T-helper 1 cell treated with Interleukin-12 subunit alpha and Interleukin-12 subunit beta and Interleukin-4 antibody, amounts not matched to agents 30 μg/mL and 1 μg/mL, for 36 hours (primary cell): ENCODE measurements around the gene FN1.
"Not testable (repeated sequence)": the region's sequence is repeated elsewhere in the genome, so short reads cannot be mapped to it uniquely, and the experiment has no call there.

Source experiments
- H3K27ac Mint-ChIP-seq: one replicate; pipeline ENCODE4 v1.8.0; 2021; ENCODE audit warnings: mild to moderate bottlenecking, mixed read lengths
- H3K27me3 Mint-ChIP-seq: one replicate; pipeline ENCODE4 v1.8.0; 2021; ENCODE audit warnings: low read depth, mixed read lengths
- H3K36me3 Mint-ChIP-seq: one replicate; pipeline ENCODE4 v1.8.0; 2021; ENCODE audit warnings: low read depth, mixed read lengths
- H3K4me1 Mint-ChIP-seq: one replicate; pipeline ENCODE4 v1.8.0; 2021; ENCODE audit warnings: low read depth, mixed read lengths
- H3K4me3 Mint-ChIP-seq: one replicate; pipeline ENCODE4 v1.8.0; 2021; ENCODE audit warnings: mild to moderate bottlenecking, moderate library complexity, mixed read lengths
- H3K9me3 Mint-ChIP-seq: one replicate; pipeline ENCODE4 v1.8.0; 2021; ENCODE audit warnings: mixed read lengths

The FN1 gene

DNA sequence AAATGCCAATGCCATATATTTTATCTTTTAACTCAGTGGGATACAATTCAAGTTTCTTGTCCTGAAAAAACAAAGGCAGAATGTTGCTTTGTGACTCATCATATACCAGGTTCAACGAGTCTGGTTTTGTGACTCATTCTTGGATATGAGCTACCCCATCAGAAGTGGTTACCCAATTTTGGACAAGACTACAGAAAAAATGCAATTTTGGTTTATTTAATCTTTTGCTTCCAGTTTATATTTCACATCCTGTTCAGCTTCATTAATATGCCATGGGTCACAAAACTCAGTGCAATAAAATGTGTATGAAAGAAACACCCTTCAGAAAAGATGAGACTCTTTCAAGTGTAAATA, 25.0 kb downstream of the FN1 start:
- no peaks in the 10 kb centered on the region for H3K9me3 Mint-ChIP-seq
- peaks cover 19% of the 10 kb centered on the region for H3K4me1 Mint-ChIP-seq

DNA sequence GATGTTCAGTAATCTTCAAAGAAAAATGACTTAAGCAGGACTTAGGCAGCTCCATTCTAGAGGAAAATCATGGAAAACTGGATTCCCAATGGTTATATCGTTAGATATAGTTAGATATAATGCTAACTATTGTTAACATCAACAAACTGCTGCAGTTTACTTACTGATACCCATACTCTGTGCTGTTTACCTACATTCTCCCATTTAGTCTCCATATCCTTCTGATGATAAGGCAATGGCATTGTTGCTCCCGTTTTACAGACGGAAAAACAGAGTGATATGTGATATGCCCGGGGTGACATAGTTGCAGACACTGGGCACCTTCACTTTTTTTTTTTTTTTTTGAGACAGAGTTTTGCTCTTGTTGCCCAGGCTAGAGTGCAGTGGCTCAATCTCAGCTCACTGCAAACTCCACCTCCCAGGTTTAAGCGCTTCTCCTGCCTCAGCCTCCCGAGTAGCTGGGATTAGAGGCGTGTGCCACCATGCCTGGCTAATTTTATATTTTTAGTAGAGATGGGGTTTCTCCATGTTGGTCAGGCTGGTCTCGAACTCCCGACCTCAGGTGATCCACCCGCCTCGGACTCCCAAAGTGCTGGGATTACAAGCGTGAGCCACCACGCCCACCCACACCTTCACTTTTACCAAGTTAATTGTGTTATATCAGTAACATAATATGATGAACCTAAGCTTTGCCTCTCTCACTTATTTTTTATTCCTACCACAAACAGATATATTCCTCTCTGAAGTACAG, 25.5 kb downstream of the FN1 start:
- H3K36me3 Mint-ChIP-seq, H3K9me3 Mint-ChIP-seq, H3K27ac Mint-ChIP-seq: not testable (repeated sequence)
- Mint-ChIP-seq H3K4me3 (peak overlapping the region; percentile 35), H3K4me1 (peaks cover 19% of the 10 kb centered on the region), H3K27me3 (peaks cover 15% of the 10 kb centered on the region)

More for the DNA sequence above, 25.0 kb downstream of the FN1 start:
- Mint-ChIP-seq H3K4me3 (peak overlapping the region; percentile 35), H3K27me3 (peaks cover 15% of the 10 kb centered on the region), H3K36me3 (peaks cover 3% of the 10 kb centered on the region), H3K27ac (no peak overlapping the region)

DNA sequence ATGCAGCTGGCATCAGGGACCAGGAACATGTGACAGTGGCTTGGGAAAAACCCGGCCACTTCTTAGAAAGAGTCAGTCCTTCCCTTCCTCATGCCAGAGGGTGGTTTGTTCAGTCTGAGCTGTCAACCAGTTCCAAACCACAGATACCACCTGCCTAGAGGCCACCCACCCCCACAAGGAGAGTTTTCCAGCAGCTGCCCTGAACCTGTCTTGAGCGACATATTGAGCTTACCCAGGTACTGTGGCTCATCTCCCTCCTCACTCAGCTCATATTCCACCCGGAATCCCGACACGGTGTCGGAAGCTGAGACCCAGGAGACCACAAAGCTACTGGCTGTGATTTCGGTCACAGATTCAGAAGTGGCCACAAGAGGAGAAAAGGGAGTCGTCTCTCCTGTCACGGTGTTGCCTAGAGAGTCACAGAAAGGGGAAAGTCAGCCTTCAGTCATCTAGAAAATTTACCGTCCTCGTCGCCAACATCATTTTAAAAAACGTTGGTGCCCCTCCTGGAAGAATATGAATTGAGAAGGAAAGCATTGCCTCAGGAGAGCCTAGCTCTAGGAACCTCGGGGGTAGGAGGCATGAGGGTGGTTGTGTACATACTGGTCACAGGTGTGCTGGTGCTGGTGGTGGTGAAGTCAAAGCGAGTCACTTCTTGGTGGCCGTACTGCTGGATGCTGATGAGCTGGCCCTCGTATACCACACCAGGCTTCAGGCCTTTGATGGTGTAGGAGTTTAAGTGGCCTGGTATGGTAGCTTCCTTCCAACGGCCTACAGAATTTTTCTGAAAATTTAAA, 26.3 kb downstream of the FN1 start:
- Mint-ChIP-seq H3K27me3 (peaks cover 18% of the 10 kb centered on the region), H3K4me1 (peaks cover 19% of the 10 kb centered on the region), H3K9me3 (no peaks in the 10 kb centered on the region), H3K4me3 (no peak overlapping the region), H3K27ac (no peak overlapping the region), H3K36me3 (peaks cover 3% of the 10 kb centered on the region)

DNA sequence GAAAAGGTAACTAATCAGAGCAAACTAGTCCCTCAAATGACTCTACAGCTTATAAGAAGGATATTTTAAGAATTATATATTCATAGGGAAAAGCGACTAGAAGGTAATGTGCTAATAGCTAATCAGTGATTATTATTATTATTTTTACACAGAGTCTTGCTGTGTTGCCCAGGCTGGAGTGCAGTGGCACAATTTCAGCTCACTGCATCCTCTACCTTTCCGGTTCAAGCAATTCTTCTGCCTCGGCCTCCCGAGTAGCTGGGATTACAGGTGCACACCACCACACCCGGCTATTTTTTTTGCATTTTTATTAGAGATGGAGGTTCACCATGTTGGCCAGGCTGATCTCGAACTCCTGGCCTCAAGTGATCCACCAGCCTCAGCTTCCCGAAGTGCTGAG, 27.4 kb downstream of the FN1 start:
- H3K9me3 Mint-ChIP-seq, H3K4me3 Mint-ChIP-seq, H3K27ac Mint-ChIP-seq, H3K36me3 Mint-ChIP-seq: not testable (repeated sequence)
- Mint-ChIP-seq H3K27me3 (peaks cover 17% of the 10 kb centered on the region), H3K4me1 (peaks cover 19% of the 10 kb centered on the region)

DNA sequence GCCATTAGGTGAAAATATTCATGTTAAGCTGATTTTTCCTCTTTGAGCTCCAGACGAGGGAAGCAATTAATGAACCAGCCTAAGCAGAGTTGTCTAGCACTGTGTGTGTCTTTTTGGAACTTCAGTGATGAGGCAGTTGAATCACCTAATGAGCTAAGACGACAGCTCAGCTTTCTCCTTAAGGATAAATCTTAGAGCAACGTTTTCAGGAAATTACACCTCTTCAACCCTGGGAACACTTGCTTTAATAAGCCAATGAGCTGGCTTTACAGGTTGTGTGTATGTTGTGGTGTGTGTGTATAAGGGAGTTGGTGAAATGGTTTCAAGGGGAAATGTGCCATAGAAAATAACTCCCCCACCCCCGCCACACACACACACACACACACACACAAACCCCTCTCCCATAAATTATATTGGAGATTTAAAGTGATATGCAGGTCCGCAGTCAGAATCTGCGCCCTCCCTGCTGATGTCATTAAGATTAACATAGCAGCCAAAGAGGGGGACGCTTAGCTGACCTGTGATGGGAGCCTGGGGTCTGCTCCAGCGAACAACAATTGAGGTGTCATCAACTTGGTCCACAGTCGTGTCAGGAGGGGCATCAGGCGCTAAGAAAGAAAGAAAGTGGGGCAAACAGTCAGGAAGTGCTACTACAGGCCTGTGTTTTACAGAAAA, 28.1 kb downstream of the FN1 start:
- H3K27ac Mint-ChIP-seq, result no peak overlapping the region
- H3K4me1 Mint-ChIP-seq, result peaks cover 19% of the 10 kb centered on the region
- no peak overlapping the region for H3K4me3 Mint-ChIP-seq
- H3K36me3 Mint-ChIP-seq, result peaks cover 3% of the 10 kb centered on the region
- H3K27me3 Mint-ChIP-seq, result peaks cover 14% of the 10 kb centered on the region
- no peaks in the 10 kb centered on the region for H3K9me3 Mint-ChIP-seq

DNA sequence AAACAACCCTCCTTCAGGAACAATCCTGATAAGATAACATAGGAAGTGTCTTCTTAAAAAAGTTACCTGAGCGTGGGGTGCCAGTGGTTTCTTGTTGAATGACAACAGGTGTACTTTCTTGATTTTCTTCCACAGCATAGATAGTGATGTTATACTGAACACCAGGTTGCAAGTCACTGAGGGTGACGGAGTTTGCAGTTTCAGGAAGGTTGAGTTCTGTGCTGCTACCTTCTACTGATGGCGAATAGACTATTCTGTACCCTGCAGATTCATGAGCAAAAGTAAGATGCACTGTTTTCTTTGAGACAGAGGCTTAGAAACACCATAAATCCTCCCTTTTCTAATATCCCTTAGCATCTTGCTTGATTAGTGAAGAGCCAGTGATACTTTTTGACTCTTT, 28.8 kb downstream of the FN1 start:
- no peak overlapping the region for H3K4me3 Mint-ChIP-seq
- peaks cover 3% of the 10 kb centered on the region for H3K36me3 Mint-ChIP-seq
- peaks cover 20% of the 10 kb centered on the region for H3K4me1 Mint-ChIP-seq
- peaks cover 9% of the 10 kb centered on the region for H3K27me3 Mint-ChIP-seq
- no peak overlapping the region for H3K27ac Mint-ChIP-seq
- no peaks in the 10 kb centered on the region for H3K9me3 Mint-ChIP-seq

DNA sequence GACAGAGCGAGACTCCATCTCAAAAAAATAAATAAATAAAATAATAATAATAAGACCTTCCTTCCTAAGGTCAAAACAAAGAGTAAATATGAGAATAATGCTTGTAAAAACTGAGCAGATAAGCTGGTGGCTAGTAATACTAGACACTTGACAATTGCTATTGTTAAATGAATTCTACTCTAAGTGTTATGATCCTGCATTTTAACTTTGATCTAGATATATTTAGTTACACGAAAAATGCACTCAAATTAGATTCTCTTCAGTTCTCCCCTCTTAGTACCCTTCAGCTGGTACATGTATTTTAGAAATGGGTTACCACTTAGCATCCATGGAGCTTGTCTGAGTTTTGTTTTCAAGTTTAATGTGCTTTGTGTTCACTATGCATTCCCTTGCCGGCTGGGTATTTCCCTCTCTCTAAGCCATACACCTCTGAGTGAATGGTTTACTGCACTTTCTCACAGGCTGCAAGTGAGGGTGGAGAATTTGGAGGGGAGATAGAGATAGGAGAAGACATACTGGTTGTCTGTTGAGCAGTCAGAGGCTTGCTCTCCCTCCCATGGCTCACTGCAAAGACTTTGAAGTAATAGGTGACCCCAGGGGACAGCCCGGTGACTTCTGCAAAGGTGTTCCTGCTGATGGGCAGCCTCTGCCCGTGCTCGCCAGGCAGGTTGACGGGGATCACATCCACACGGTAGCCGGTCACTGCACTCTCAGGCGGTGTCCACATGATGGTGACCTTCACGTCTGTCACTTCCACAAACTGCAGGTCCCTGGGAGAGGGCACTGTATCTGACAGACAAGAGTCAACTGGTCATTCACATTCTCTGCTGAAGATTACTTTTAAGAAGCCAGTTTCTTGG, 29.9 kb downstream of the FN1 start:
- Mint-ChIP-seq H3K27me3 (peaks cover 12% of the 10 kb centered on the region), H3K4me1 (peaks cover 18% of the 10 kb centered on the region), H3K27ac (no peak overlapping the region), H3K4me3 (no peak overlapping the region), H3K36me3 (peaks cover 3% of the 10 kb centered on the region), H3K9me3 (no peaks in the 10 kb centered on the region)

DNA sequence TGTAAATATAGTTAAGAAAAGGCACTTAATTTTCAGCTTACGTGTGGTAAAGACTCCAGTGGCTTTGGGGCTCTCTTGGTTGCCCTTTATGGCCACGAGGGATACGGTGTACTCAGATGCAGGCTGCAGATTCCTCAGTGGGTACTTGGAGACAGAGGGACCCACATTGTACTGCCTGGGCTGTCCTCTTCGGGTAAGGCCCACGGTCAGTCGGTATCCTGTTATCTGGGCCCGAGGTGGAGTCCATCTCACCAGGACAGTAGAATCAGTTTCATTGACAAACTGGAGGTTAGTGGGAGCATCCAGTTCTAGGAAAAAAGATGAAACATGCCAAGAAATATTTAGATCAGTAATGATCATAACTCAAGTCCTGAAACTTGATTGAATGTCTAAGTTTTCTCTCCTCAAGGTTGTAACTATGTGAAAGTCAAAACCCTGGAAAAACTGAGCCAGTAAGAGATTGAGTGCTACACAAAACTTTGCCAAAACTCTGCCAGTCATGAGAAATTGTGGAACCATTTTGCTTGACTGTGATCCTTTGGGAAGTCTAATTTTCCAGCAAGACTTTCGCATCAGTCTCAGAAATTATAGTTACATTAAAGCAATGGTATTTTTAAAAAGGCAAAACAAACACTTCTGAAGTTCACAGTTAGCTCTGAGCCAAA, 31.4 kb downstream of the FN1 start:
- H3K9me3 Mint-ChIP-seq, result no peaks in the 10 kb centered on the region
- H3K4me1 Mint-ChIP-seq, result peaks cover 11% of the 10 kb centered on the region
- H3K27ac Mint-ChIP-seq, result no peak overlapping the region
- peaks cover 13% of the 10 kb centered on the region for H3K27me3 Mint-ChIP-seq
- H3K4me3 Mint-ChIP-seq, result no peak overlapping the region
- peaks cover 1% of the 10 kb centered on the region for H3K36me3 Mint-ChIP-seq

DNA sequence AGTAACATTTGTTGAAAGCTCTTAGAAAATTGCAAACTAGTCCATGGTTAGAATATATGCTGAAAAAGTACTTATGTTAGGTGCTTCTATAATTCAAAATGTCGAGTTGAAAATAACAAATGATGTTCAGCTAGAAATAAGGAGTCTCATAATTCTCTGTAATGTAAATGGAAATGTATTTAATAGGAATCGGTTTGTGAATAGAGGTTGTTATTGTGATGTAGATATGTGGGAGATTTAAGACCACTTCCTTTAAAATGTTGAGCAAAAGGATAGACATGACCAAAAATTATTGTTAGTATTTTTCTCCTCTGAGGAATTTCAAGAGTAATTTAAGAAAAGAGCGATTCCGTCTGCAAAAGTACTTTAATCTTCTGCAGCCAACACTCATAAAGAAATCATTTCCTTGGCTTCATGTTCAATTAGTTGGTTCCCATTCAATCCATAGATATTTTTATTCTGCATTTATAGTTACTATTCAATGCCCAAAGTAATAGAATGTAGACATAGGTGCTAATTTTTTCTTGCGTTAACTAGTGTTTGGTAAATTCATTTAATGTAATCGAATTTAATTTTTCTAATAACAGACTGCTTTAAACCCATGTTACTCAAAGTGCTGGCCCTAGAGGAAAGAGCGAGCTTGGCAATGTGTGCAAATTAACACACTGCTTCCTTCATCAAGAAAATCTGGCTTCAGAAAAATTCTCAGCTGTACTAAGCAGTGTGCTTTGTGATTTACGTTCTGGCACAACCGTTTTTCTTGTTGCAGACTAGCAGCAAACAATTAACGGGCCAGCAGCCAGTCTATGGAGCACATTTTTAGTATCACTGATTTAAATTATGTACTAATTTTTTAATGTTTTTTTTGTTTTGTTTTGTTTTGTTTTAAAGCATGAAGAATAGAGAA, 32.2 kb downstream of the FN1 start:
- Mint-ChIP-seq H3K9me3 (no peaks in the 10 kb centered on the region), H3K4me3 (no peak overlapping the region), H3K27me3 (peaks cover 13% of the 10 kb centered on the region), H3K4me1 (peaks cover 3% of the 10 kb centered on the region), H3K27ac (no peak overlapping the region), H3K36me3 (no peaks in the 10 kb centered on the region)

DNA sequence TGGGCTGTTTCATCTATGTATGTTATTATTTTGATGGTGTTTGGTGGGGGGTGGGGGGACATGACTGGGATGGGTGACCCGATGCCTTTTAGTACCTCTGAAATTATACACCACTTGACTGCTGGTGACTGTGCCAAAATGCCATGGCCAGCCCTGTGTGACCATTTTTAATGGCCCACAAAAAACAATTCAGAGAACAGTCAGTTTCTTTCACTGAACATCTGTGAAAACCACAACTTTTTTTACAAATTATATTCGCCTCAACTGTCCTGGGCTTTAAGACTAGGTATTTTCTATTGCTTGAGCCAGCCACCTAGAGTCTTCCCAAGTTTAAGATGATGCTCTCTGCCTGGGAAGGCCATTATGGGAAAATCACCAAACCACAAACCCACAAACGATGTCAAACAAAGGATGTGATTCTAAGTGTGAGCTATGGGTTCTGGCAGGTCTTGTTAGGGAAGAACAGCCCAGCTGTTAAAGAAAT, 33.9 kb downstream of the FN1 start:
- no peaks in the 10 kb centered on the region for H3K36me3 Mint-ChIP-seq
- no peaks in the 10 kb centered on the region for H3K9me3 Mint-ChIP-seq
- H3K4me3 Mint-ChIP-seq, result no peak overlapping the region
- peaks cover 9% of the 10 kb centered on the region for H3K27me3 Mint-ChIP-seq
- no peak overlapping the region for H3K27ac Mint-ChIP-seq
- peaks cover 1% of the 10 kb centered on the region for H3K4me1 Mint-ChIP-seq

DNA sequence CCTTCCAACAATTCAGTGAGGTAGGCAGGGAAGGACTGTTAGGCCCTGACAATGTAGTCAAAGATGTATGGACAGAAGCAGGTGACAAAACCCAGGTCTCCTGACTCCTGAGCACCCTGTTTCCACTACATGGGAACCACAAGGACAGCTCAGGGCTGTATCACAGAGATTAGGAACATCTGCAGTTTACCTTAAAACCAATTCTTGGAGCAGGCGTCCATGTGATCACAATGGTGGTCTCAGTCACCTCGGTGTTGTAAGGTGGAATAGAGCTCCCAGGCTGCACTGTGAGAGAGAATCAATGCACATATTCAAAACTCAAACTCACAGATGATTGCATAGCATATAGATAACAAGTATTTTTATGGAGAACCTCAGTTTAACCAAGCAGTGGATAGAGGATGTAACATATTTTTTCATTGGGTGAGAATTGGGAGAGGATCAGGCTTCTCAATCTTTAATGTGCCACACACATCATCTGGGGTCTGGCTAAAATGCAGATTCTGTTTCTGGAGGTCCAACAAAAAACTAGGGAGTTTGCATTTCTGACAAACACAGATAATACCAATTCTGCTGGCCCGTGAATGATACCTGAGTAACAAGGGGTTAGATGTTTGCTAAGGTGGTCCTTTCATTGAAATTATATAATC, 36.7 kb downstream of the FN1 start:
- H3K36me3 Mint-ChIP-seq, result no peaks in the 10 kb centered on the region
- no peak overlapping the region for H3K4me3 Mint-ChIP-seq
- H3K27me3 Mint-ChIP-seq, result peaks cover 4% of the 10 kb centered on the region
- H3K9me3 Mint-ChIP-seq, result no peaks in the 10 kb centered on the region
- no peak overlapping the region for H3K27ac Mint-ChIP-seq
- H3K4me1 Mint-ChIP-seq, result peaks cover 1% of the 10 kb centered on the region

DNA sequence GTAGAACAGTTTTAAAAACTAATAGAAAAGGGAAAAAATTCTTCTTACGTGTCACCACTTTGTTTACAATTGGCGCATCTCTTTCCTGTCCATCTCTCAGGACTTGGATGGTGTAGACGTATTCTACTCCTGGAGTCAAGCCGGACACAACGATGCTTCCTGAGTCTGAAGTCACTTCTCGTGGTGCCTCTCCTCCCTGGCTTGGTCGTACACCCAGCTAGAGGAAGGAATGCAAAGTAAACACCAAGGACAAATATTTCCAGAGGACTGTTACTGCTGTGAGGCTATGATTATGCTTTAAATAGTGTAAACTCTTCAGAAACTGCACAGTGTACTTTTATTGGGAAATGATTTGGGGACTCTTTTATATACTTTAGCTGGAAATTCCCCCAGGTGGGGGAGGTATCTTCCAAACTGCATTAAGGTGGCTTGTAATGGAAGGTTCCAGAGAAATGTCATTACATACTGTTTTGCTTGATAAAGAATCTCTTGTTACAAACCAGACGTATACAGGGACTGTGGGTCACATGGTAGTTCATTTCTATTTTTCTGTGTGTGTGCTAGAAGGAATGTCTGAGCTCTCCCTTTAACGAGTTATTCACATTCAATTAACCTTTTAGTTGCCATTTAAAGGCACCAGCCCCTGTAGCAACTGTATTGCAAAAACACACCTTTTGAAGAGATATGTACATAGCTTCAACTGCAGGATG, 38.1 kb downstream of the FN1 start:
- no peaks in the 10 kb centered on the region for H3K36me3 Mint-ChIP-seq

More for the DNA sequence above, 38.1 kb downstream of the FN1 start:
- no peak overlapping the region for H3K4me3 Mint-ChIP-seq
- H3K27me3 Mint-ChIP-seq, result peaks cover 6% of the 10 kb centered on the region
- no peaks in the 10 kb centered on the region for H3K9me3 Mint-ChIP-seq
- H3K4me1 Mint-ChIP-seq, result peaks cover 1% of the 10 kb centered on the region
- H3K27ac Mint-ChIP-seq, result no peak overlapping the region
